ENCODE measurements around the gene OLFM1. TPM values are rescaled to one million over a fixed set of nuclear protein-coding genes. Genes with fewer than 3 reads are reported as not detected.
"Not testable (repeated sequence)": the region's sequence is repeated elsewhere in the genome, so short reads cannot be mapped to it uniquely, and the experiment has no call there.

The OLFM1 gene
- polyA plus RNA-seq, 1 donor = 5.8 TPM

GRCh38 chr9:135060461-135061116 lies 26.9 kb upstream of the OLFM1 start:
- no peak for DNase-seq

DNA sequence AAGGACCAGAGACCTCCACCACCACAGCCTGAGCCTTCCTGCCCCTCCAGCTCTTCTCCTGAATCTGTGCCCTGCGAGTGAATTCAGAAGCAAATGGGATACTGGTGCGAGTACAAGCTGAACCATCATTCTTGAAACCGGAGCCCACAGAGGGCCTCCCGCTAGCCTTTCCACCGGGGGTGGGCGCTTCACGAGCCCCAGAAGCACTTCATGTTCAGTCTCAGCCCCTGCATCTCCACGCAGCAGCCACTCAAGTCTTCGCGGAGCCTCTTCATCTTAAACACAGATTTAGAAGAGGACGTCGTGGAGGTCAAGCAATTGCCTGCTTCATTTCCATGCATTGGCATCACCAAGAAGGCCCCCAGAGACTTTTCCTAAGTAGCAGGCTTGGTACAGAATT lies 26.0 kb upstream of the OLFM1 start:
- no peak for DNase-seq

- no peak for DNase-seq
These were observed 25.2 kb upstream of the OLFM1 start for GRCh38 chr9:135062254-135062653.

GRCh38 chr9:135063466-135063865 lies 24.0 kb upstream of the OLFM1 start:
- not testable (repeated sequence) for DNase-seq

- DNase-seq = not testable (repeated sequence)
These were observed 23.6 kb upstream of the OLFM1 start for GRCh38 chr9:135063888-135064287.

GRCh38 chr9:135065151-135065550 lies 22.3 kb upstream of the OLFM1 start:
- no peak for DNase-seq

DNA sequence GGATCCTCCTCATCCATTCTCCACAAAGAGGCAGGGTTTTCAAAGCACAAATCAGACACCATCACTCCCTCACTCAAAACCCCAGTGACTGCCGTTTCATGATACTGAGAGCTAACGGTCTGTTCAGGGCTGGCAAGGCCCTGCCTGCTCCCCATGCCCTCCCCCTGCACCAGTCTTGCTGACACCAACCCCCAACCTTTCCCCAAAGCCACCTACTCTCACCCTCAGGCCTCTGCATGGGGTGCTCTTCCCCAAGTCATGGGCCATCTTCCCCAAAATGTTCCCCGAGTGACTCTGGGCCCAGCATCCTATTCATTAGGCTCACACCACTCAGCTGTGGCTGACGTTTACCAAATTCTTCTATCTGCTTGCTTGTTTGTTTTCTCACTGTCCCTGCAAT lies 21.7 kb upstream of the OLFM1 start:
- no peak for DNase-seq

DNA sequence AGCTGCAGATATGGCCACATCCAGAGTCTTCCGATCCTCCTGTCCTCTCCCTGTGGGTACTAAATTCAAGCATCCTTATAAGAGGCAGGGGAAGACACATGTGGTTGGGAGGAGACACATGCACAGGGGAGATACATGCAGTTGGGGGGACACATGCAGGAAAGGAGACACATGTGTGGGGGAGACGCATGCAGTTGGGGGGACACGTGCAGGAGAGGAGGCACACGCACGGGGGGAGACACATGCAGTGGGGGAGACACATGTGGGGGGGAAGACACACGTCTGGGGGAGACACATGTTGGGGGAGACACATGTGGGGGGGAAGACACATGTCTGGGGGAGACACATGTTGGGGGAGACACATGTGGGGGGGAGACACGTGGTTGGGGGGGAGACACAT lies 21.2 kb upstream of the OLFM1 start:
- no peak for DNase-seq

DNA sequence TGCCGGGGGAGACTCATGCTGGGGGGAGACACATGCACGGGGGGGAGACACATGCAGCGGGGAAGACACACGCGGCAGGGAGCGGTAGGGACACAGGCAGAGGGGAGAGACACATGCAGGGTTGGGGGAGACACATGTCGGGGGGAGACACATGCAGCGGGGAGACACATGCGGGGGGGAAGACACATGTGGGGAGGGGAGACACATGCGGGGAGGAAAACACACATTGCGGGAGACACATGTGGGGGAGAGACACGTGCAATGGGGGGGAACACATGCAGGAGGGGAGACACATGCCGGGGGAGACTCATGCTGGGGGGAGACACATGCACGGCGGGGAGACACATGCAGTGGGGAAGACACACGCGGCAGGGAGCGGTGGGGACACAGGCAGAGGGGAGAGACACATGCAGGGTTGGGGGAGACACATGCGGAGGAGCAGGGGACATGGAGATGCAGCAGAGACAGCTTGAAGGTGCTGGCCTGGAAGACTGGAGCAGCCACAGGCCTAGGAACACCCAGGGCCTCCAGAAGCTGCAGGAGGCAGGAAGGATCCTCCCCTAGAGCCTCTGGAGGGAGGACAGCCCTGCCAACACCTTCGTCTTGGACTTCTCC lies 20.3 kb upstream of the OLFM1 start:
- DNase-seq = no peak

DNA sequence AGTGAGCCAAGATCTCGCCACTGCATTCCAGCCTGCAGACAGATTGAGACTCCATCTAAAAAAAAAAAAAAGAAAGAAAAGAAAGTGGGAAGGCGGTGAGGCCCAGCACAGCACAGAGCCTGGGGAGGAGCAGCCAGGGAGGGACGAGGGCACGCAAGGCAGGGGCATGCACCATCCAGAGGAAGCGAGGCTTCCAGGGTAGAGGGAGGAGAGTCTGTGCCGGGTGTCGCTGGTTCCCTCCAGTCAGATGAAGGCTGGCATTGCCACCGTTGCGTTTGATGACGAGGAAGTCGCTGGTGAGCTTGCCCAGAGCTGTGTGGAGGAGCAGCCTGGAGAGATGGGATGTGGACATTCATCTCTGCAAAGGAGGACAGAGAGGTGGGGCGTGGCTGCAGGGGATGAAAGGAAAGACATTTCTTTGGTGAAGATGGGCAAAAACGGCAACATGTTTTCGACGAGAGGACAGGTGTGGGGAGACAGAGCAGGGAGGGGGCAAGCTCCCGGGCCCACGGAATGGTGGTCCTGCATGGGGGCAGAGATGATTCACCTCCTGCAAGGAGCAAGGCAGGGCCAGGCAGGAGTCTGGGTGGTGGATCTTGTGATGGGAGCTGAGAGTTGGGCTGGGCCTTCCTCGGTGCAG lies 18.6 kb upstream of the OLFM1 start:
- no peak for DNase-seq

GRCh38 chr9:135069558-135070197 lies 17.8 kb upstream of the OLFM1 start:
- no peak for DNase-seq

DNA sequence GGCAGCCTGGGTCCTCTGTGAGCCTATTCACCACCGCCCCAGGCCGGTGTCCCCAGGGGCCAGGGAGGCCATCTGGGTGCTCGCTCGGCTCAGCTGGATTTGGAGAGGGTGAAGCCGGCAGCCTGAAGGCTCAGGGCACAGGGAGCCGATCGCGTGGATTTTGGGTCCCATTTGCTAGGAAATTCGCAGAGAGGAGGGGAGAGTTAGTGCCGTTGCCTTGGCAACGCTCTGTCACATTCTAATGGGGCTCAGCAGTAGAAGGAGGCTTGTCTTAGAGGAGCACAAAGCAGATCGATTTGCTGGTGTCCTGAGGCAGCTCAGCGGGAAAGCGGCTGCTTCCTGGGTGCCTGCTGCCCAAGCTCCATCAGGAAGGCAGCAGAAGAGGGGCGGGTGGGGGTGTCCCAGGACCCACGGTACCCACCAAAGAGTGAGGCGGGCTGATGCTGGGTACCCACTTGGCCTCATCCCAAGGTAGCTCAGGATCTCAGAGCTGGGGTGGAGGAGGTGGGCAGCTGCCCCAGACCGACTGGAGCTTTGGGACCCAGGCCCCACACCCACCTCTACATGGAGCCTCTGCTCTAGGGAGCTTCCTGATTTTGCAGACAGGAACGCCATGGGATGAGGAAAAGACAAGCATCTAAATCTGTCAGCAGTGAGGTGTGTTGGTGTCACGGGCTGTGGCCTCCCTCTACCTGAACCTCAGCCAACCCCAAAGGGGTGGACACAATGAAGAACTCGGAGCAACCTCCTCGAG lies 17.1 kb upstream of the OLFM1 start:
- DNase-seq = no peak

GRCh38 chr9:135070964-135071735 lies 16.3 kb upstream of the OLFM1 start:
- DNase-seq = no peak

GRCh38 chr9:135073081-135073740 lies 14.3 kb upstream of the OLFM1 start:
- DNase-seq = no peak

DNA sequence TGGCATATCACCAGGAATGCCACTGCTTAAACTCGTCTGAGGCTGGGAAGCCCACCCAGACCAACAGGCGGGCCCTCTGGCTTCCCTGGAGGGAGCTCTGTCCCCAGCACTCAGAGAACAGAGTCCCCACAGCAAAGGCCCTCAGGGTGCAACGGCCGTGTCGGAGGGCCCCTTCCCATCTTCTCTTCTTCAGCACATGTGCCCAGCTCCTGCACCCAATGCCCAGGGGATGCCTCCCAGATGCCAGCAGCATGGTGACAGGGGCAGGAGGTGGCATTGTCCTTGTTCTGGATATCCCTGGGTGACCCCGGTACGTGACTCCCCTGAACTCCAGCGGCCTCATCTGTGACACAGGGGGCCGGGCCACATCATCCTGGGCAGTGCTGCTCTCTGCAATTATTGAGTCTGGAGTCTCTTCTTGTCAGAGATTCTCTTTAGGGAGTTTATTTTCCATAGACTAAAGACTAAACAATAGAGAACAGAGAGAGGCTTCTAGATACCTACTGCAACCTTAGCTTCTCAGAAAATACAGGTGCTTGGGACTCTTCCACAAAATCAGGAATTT lies 13.6 kb upstream of the OLFM1 start:
- no peak for DNase-seq

DNA sequence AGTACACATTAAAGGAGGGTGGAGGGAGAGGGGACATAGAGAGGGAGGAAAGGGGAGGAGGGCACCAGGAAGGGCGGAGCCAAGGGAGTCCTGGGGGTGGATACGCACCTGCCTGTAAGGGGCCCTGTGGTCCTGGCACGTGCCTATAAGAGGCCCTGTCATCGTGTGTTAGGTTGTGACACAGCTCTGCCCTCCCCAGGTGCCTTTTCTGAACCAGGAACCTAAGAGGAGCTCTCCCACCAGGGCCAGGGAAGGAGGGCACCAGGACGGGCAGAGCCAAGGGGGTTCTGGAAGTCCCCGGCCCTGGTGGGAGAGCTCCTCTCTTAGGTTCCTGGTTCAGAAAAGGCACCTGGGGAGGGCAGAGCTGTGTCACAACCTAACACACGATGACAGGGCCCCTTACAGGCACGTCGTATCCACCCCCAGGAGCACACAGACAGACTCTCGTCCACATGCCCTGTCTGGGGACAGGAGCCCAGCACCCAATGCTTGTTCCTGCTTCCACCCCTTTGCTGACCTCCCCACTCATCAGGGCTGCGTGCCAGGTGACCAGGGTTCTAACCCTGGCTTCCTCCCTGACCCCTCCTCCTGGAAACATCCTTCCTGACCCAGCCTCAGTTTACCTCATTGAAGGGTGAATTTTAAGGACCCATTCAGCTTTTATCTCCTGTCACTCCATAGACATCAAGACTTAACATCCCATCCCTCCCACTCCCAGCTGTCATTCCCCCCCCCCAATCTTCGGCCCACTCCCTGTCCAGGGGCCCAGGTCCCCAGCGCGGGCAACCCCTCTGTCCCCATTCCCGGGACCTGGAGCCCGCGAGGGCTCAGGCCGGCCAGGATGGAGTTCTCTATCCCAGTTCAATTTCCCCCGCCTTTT lies 12.9 kb upstream of the OLFM1 start:
- no peak for DNase-seq

GRCh38 chr9:135075234-135076142 lies 12.0 kb upstream of the OLFM1 start:
- no peak for DNase-seq

- DNase-seq = no peak
These were observed 11.2 kb upstream of the OLFM1 start for GRCh38 chr9:135076143-135076875.
